HepG2 (cell line): ENCODE measurements around the gene PNKP. TPM values are rescaled to one million over a fixed set of nuclear protein-coding genes. Genes with fewer than 3 reads are reported as not detected.

Source experiments
- AGO1 ChIP-seq: fragments of 200-400 bp; formaldehyde crosslinking; IDR thresholded peaks from 2 replicates; pipeline ENCODE4 v1.6.1; 2017; ENCODE audit warnings: mild to moderate bottlenecking, low read depth, low read length, moderate library complexity; ENCODE audit not compliant: poor library complexity, severe bottlenecking
- MBNL3 ChIP-seq: fragments of 250-450 bp; sonication (Bioruptor Pico); conservative IDR thresholded peaks from 2 replicates; pipeline ENCODE4 v1.8.0; 2022; ENCODE audit warnings: mild to moderate bottlenecking, inconsistent platforms
- PRMT3 ChIP-seq: sonication (generic); formaldehyde crosslinking; IDR thresholded peaks from 2 replicates; pipeline ENCODE4 v1.8.1; 2022; ENCODE audit warnings: low read depth, mild to moderate bottlenecking, moderate library complexity, missing genetic modification reagents, borderline replicate concordance
- RBM22 ChIP-seq: fragments of 200-400 bp; formaldehyde crosslinking; optimal IDR thresholded peaks from 2 replicates; pipeline ENCODE3; 2017; ENCODE audit warnings: mild to moderate bottlenecking, low read length, moderate library complexity
- ZMAT3 ChIP-seq: sonication (generic); formaldehyde crosslinking; conservative IDR thresholded peaks from 2 replicates; pipeline ENCODE4 v1.7.0; 2021; ENCODE audit warnings: missing genetic modification reagents
- ZNF253 ChIP-seq: sonication (generic); formaldehyde crosslinking; IDR thresholded peaks from 2 replicates; pipeline ENCODE4 v1.8.0; 2022; ENCODE audit warnings: mild to moderate bottlenecking, missing genetic modification reagents, borderline replicate concordance
- ZNF33B ChIP-seq: sonication (generic); formaldehyde crosslinking; IDR thresholded peaks from 2 replicates; pipeline ENCODE4 v1.5.1; 2020; ENCODE audit warnings: mild to moderate bottlenecking, missing genetic modification reagents
- ZNF501 ChIP-seq: sonication (generic); formaldehyde crosslinking; IDR thresholded peaks from 2 replicates; pipeline ENCODE4 v1.5.1; 2020; ENCODE audit warnings: mild to moderate bottlenecking, moderate library complexity, missing genetic modification reagents
- ZNF557 ChIP-seq: sonication (generic); formaldehyde crosslinking; IDR thresholded peaks from 2 replicates; pipeline ENCODE4 v1.4.0; 2020; ENCODE audit warnings: missing genetic modification reagents
- ZNF616 ChIP-seq: sonication (generic); formaldehyde crosslinking; IDR thresholded peaks from 2 replicates; pipeline ENCODE4 v1.5.0; 2020; ENCODE audit warnings: low read depth, mild to moderate bottlenecking, missing genetic modification reagents
- polyA plus RNA-seq, 8 experiments: library from polyadenylated mRNA; depleted of rRNA in 3 of 8; stranded (reverse) in 7 of 8; unstranded in 1 of 8; fragments of >200 nt; fragmentation: Illumina TruSeq in 4 of 8; extraction: Trizol in 4 of 8; gene quantifications; 2 replicates each; pipeline versions ENCODE4 v1.2.1 to v1.2.3, GENCODE V29; 2011 to 2016; ENCODE audit warnings: low read depth in 4 of 8, missing spikeins in 1 of 8, mixed read lengths in 1 of 8; ENCODE audit not compliant: insufficient read depth in 1 of 8
- total RNA-seq, 5 experiments: library from RNA; depleted of rRNA; stranded (reverse); fragments of >200 nt; fragmentation: Illumina TruSeq; extraction: Trizol; gene quantifications; 2 replicates each; pipeline ENCODE4 v1.2.3, GENCODE V29; 2016; ENCODE audit warnings: low read depth in 1 of 5
- TF ChIP-seq, protein P1 (sequence below): sonication (generic); formaldehyde crosslinking; IDR thresholded peaks from 2 replicates; pipeline ENCODE4 v1.4.0; 2020; ENCODE audit warnings: missing genetic modification reagents

Gene PNKP
- total and polyA plus RNA-seq, 2 of the 13 experiments (the other 11 are each of a cell fraction or from before 2014, with no cell fraction given): 12.7 to 27.1 TPM

DNA sequence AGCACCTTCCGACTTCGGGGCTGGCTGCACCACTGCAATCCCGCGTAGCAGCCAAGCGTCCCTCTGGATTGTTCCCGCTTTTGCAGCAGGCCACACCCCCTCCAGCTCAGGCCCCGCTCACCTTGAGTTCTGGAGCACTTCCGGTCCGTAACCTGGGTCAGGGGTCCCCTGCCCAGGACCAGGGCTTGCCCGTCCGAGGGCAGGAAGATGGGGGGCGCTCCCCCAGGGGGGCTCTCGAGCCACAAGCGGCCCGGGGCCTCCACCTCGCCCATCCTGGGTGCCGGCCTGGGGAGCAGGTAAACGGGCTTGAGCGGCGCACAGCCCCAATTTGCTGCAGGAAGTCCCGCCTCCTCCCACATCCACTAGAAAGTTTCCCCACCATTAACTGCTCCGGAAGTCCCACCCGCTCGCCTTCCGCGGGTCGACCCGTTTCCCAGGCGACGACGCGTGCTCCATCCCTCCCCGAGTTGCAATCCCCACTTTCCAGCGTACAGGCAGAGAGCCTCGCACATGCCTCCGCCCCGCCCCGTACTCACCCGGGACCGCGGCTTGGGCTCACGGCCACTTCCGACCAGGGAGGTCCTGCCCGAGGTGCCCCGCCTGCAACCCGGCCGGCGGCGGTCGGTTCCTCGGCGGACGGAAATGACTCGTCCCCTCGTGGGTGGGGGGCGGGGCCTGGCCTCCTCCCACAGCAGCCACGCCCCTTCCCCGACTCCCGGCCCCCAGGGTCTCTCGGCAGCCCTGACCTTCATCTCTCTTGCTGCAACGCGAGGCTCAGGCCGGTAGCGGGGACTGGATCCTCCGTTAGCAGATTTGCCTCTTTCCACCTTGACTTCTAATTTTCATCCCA is at the start of gene PNKP (continued):
- TF ChIP-seq AGO1 (no peak), ZNF501 (CRISPR knock-in tag) (peak; percentile 36; the same call in 1 of the 2 replicates), ZNF33B (CRISPR knock-in tag) (no peak), PRMT3 (CRISPR knock-in tag) (no peak), ZNF616 (CRISPR knock-in tag) (peak; percentile 63; the same call in 1 of the 2 replicates), MBNL3 (CRISPR knock-in tag) (no peak), ZNF253 (CRISPR knock-in tag) (no peak), ZMAT3 (CRISPR knock-in tag) (peak; percentile 58; the same call in 1 of the 2 replicates), RBM22 (no peak), ZNF557 (CRISPR knock-in tag) (no peak)
- TF ChIP-seq, protein P1, sequence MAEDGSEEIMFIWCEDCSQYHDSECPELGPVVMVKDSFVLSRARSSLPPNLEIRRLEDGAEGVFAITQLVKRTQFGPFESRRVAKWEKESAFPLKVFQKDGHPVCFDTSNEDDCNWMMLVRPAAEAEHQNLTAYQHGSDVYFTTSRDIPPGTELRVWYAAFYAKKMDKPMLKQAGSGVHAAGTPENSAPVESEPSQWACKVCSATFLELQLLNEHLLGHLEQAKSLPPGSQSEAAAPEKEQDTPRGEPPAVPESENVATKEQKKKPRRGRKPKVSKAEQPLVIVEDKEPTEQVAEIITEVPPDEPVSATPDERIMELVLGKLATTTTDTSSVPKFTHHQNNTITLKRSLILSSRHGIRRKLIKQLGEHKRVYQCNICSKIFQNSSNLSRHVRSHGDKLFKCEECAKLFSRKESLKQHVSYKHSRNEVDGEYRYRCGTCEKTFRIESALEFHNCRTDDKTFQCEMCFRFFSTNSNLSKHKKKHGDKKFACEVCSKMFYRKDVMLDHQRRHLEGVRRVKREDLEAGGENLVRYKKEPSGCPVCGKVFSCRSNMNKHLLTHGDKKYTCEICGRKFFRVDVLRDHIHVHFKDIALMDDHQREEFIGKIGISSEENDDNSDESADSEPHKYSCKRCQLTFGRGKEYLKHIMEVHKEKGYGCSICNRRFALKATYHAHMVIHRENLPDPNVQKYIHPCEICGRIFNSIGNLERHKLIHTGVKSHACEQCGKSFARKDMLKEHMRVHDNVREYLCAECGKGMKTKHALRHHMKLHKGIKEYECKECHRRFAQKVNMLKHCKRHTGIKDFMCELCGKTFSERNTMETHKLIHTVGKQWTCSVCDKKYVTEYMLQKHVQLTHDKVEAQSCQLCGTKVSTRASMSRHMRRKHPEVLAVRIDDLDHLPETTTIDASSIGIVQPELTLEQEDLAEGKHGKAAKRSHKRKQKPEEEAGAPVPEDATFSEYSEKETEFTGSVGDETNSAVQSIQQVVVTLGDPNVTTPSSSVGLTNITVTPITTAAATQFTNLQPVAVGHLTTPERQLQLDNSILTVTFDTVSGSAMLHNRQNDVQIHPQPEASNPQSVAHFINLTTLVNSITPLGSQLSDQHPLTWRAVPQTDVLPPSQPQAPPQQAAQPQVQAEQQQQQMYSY: peak; percentile 13; the same call in 1 of the 2 replicates
